HG03521 (cell line): Measurements from ENCODE around the gene MAPKAP1.
A peak's percentile ranks its signal among the peaks of the same experiment; 100 is the strongest.
"Not testable (repeated sequence)": the region's sequence is repeated elsewhere in the genome, so short reads cannot be mapped to it uniquely, and the experiment has no call there.

Experiments used
- ATAC-seq: cut with Tn5 transposase; IDR thresholded peaks from one replicate; pipeline ENCODE4 v1.9.1; 2021; ENCODE audit warnings: mild to moderate bottlenecking, moderate library complexity; ENCODE audit not compliant: unreplicated experiment

The MAPKAP1 gene

DNA sequence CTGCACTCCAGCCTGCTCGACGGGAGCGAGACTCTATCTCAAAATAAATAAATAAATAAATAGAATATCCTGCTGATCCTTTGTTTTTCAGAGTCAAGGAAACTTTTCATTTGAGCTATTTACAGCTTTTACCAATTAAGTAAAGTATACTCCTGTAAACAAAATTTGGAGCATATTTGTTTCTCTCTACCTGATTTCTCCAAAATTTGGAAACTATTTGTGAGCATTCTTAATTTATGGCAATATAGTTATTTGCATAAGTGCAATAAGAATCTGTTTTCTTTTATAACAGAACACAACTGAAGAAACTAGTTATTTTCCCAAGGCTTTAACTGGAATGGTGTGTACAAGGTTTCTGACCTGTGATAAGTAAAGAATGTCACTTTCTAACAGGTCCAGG lies 135.2 kb downstream of the MAPKAP1 start:
- ATAC-seq: not testable (repeated sequence)

DNA sequence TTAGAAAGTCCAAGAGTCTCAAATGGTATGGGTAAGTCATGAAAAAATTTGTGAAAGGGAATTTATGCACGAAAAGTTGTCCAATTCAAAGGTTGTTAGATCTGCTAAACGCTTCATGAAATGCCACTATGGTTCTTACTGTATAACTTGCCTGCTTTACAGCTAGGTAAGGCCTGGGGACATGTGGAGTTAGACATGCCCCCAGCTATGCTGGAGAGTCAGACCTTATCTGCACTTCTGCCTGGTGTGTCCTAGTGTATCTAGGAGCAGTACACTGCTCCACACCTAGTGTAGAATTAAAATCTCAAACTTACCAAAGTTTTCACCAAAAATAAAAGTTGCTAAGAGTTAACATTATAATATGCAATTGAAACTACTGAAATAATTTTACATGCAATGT lies 136.8 kb downstream of the MAPKAP1 start:
- no peak for ATAC-seq

DNA sequence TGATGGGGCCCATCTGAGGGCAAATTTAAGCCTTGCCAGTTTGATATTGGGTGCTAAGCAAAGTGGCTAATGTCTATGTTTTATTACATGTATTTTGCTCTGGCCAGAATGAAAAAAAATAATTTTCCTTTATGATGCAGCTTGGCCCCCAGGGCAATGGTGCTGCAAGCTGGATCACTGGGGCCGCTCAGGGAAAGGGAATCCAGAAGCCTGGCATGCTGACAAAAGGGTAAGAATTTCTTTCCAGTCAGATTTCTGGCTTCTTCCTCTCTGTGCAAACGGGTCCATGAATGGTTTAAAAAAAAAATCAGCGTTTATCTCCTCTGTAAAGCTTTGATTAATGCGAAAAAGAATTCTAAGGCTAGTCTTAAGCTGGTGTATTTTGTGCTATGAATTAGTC lies 138.4 kb downstream of the MAPKAP1 start:
- ATAC-seq: no peak

DNA sequence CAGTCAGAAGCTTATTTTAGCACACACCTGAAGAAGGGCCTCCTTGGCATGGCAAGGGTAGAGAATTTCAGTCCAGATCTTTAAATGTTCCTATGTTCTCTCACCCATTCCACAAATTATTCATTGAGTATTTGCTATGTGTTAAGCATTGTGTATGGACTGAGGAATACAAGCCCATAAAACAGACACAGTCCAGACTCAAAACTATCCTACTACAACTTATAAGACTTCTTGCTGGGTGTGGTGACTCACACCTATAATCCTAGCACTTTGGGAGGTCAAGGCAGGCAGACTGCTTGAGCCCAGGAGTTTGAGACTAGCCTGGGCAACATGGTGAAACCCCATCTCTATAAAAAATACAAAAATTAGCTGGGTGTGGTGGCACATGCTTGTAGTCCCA lies 141.0 kb downstream of the MAPKAP1 start:
- ATAC-seq: not testable (repeated sequence)

DNA sequence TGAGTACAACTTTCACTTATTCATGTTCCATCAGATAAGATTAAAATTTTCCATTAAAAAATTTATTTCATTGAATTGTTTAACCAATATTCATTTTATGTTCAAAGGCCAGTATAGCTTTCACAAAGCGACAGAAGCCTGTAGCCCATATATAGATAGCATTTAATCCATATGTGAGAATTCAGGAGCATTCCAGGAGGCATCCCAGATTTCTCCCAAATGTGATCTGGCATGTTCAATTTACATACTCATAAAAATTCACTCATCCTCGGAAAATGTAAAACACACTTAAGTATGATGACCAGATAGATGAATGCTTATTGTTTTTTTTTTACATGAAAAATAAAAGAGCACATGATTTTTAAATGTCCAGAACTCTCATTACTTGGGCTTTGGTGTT lies 141.9 kb downstream of the MAPKAP1 start:
- no peak for ATAC-seq

DNA sequence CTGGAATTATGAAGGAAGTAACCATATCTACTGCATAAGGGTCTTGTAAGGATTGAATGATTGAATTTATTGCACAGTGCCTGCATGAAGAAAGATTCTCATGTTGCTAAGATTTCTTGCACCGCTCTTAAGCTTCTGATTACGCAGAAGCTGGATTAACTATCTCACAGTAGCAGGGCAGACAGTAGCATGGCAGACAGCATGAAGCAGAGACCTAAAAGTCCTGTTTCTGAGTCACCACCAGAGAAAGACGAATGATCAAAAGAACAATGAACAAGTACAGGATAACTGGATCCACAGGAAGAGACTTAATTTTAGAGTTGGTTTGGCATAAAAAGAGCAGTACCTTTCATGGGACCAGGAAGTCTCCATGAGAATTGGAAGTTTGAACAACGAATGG lies 142.4 kb downstream of the MAPKAP1 start:
- no peak for ATAC-seq

DNA sequence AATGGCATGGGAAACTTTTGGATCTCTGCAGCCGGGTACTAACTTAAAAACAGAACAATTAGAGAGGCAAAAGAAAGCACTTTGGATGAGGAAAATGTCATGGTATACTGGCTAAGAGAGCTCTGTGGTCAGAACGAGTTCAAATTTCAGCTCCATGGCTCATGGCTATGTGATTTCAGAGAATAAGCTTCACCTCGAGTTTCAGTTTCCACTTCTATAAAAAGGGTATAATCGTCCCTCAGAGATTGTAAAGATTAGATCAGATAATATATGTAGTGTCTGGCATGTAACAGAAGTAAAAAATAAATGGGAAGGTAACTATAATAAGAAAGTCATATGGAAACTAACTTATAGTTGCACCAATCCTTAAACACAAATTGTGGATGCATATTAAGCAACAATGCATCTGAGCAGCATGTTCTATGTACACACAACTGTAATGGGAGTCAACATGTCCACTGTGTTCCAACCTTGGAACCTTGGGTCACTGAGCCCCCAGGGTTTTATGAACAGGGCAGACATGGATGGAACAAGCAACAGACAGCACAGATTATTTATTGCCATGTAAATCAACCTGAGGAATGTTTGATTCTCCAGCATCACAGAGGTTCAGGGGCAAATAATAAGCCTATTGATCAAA lies 145.4 kb downstream of the MAPKAP1 start:
- ATAC-seq: peak; percentile 42

DNA sequence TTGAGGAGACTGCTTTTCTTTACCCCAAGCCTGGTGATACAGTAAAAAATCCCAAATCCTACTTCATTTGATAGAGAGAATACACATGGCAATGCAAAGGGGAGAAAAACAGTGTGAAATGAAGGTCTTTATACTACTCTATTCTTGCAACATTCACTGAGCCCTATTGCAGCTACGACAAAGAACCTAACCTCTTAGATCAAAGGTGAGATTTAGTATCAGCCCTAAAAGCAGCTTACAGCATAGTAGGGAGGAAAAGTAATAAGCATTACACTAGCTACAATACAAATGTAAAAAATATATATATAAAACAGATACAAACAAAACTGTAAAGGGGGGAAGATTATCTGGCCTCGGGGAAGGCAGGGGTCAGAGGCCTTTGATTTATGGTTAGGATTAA lies 147.1 kb downstream of the MAPKAP1 start:
- ATAC-seq: no peak

DNA sequence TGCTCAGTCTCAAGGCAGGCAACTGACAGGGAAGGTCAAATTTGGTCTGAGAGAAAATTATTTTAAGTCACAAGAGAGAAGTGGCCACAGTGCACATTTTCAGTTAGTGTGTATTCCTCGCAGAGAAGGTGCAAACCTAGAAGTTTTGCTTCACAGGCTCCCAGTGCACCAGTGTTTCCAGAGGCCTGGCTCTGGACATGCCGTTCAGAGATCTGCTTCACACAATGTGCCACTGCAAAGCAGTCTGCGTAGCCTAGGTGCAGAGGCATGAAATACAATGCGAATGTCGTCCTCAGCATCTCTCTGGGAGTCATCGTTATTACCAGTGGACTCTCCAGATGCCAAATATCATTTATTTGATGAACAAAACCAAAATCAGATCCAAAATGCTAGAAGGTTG lies 147.8 kb downstream of the MAPKAP1 start:
- no peak for ATAC-seq

DNA sequence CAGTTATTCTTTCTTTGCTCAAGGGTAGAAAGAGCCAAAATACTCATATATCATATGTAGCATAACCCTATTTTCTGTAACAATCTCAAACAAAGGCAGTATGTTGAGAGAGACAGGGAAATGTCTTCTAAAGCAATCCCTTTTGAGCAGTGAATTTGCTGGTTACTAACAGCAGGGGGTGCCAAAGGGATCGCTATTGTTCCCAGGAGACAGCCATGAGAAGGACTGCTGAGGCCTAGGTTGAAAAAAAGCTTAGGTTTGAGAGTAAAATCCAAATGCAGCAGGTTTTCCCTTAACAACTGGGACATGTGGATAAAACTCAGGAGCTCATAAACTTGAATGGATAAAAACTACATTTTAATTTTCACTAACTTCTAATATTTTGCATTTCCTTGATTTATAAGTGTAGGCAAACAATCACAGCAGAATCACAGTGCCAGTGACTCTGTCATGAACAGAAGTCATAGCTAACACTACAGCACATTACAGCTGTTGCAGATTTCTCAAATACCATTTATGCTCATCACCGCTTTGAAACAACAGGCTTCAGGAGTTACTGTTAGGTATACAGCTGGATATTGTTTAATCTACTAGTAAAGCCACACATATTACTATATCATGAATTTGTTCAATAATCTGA lies 148.4 kb downstream of the MAPKAP1 start:
- ATAC-seq: no peak

DNA sequence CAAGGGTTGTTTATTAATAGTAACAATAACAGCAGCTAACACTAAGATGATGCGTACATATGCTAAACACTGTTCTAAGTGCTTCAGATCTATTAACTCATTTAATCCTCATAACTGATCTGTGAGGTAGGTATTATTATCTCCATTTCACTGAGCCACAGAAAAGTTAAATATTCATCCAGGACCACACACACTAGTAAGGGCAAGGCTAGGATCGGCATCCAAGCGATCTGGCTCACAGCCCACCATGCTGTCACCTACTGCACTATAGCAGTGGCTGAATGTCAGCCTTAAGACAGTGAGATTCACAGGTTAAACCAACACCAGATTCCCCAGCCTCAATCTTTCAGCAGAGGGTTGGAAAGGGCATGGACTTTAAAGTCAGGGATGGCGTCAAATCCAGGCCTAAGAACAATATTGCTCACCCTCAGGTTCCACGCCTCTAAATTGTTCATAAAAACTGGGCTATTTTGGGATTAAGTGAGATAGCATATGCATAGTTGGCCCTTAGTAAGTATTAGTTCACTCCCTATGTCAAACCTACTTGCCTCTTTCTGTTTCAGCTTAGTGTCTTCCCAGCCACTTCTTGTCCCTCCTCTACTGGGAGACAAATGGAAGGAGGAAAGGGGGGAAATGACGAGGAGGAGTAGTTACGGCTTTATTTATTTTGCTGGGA lies 150.8 kb downstream of the MAPKAP1 start:
- no peak for ATAC-seq

DNA sequence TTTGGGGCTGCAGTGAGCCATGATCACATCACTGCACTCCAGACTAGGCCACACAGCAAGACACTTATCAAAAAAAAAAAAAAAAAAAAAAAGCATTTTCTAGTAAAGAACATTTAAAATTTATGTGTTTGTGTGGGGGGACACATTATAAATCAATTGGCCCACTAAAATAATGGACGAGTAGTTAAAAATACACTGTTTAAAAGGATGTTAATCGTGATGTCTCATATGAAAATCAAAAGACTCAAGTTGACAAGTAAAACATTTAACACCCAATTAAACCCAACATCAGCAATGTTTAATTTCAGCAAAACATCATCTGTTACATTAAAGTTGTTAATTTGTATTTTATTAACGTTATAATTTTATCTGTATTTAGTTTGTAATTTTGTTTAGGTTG lies 152.3 kb downstream of the MAPKAP1 start:
- ATAC-seq: no peak

DNA sequence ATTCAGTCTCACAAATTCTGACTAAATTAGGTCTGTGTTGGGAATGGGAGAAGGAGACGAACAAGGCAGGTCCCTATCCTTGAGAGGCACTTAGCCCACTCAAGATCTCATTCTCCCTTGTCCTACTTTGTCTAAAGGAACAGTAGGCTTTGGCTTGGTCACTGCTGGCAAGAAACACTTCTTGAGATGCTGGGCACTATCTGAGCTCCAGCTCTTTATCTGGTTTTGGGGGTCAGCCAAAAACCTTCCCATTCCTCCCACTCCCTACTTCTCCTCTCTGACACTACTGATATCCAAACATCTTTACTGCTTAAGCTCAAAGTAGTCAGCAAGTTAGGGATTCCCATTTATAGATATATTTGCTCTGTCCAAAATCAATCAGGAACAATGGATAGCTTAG lies 155.2 kb downstream of the MAPKAP1 start:
- no peak for ATAC-seq

DNA sequence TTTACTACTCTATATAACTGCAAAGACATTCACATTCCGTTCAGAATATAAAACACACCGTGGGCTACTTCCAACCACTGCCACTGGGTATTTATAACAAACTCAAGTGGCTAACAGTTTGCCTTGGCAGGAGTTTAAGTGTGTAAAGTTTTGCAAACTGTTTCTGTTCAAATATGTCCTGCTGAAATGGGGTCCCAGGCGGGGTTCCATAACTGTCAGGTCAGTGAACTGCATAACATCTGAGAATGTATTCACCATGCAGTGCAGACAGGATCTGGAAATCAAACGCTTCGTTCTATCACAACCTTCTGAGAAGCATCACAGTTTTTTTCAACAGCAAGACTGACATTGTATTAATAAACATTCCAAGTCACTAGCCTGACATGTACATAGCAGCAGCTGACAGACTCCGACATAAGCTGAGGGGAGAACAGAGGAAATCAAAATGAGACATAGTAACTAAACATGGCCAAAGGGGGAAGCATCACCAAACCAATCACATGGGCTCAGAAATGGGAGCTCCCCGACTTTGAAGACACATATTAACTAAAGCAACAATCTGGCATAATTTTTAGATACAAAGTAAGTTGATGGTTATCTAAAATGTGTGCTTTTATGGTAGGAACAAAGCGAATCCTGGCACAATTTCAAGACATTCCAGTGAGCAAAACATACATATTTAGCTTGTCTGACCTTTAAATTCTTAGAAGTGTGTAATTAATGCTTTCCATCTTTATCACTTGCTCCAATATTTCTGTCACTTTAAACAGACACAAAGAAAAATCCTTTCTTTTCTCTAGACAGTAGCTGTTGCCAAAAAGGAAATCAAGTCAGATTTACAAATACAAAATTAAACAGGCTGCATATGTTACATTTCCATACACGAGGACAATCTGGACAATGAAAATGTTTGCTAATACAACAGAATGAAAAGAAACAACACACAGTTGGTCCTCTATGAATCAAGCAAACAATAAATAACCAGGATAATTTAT lies 156.8 kb downstream of the MAPKAP1 start:
- ATAC-seq: no peak

DNA sequence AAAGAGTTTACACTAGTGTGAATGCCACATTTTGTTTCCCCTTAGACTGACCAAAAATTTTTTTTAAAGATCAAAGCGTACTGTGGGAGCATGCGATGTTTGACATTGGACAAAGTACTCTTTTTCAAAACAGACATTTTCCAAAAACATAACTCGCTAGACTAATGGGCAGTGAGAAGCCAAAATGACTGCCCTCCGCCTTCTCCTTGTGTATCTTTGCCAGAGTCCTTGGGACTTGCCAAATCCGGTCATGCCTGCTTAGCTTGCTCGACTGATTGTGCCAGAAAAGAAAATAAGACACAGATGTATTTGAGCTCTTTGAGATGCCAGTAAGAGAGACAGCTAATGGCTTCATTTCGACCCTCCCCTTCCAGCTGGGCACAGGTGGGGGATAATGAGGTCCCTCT lies 157.5 kb downstream of the MAPKAP1 start:
- ATAC-seq: no peak

DNA sequence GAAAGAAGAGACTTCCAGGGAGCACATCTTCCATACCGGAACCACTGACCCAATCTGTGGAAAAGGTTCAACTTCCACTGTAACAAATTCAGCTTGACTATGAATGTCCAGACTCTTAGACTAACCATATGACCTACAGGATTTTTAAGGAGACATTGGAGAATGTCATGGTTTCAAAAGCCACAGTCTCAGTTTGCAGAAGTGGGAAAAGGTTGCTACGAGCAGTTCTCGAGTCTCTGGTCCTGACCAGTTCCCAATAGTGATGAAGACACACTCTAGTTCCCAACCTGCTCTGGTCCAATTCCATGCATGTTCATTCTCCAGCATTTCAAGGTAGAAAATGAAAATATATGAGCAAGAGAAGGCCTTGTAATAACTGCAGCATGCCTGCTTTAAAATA lies 158.0 kb downstream of the MAPKAP1 start:
- ATAC-seq: no peak

DNA sequence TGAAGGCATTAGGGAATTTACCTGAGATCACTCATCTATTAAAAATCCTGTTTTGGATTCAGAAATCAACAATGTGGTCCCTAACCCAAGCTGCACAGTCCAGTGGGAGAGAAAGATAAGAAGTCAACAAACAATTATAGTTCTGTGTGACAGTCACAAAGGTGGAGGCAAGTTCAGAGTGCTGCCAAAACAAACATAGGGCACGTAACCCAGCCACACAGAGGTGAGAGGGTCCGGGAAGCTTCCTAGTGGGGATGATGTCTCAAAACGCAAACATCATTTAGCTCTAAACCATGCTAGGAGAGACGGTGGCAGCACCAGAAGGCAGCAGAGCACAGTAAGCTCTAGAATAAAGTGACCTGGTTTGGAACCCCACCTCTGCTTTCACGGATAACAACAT lies 158.9 kb downstream of the MAPKAP1 start:
- ATAC-seq: no peak

DNA sequence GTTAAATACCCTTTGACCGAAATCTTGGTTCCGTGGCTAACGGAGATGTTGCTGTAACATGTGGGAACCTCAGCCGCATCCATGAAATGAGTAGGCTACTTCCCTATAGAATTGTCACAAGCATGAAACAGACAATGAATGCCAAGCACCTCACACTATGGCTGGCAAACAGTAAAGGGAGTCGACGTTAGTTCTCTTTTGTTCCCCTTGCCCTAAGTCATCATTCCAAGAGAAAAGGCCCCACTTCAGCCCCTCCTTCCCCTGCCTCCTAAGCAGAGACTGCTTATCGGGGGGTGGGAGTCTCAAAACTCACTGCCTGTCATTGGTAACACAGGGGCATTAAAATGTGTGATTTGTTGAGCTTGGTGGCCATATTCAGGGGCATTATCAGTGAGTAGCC lies 159.6 kb downstream of the MAPKAP1 start:
- no peak for ATAC-seq

DNA sequence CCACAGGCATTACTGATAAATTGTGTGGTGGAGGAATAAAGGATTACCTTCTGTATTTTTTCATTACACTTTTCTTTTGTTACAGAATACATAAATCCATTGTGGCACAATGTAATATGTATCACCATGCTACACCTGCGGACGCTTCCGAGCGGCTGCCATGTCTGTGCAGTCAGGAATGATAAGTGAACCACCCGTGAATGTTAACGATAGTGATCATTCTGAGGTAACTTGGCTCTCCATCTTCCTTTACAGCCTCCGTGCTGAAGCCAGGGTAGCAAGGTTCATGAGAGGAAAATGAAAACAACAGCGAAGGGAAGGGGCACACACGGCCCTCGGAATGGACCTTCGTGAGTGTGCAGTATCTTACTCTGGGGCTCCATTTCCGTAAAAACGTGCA lies 161.2 kb downstream of the MAPKAP1 start:
- no peak for ATAC-seq

DNA sequence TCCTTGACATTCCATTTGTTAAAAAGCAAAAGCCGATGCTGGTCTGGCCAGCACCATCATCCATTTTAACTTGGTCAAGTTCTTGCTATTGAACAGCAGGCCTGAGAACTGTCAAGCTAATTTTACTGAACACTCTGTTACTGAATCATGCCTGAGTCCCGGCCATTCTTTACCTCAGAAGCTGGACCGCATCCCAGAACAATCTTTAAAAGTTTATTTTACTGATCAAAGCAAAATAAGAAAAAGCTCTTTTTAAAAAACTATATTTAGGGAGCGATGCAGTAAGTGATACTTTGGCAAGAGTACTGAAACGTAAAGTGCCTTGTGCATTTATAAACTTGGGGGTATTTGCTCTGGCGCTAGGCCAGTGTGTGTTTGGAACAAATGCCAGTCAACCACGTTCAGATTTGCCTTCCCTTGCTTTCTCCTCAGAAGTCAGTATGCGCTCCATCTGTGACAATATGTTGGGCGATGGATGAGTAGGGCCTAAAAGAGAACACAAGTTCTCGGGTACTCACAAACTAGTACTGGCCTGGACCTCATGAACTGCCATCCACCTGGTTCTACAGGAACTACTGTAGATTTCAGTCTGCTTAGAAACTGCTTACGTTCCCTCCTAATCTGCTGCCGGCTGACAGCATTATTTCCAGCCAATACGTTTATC lies 161.9 kb downstream of the MAPKAP1 start:
- ATAC-seq: no peak

DNA sequence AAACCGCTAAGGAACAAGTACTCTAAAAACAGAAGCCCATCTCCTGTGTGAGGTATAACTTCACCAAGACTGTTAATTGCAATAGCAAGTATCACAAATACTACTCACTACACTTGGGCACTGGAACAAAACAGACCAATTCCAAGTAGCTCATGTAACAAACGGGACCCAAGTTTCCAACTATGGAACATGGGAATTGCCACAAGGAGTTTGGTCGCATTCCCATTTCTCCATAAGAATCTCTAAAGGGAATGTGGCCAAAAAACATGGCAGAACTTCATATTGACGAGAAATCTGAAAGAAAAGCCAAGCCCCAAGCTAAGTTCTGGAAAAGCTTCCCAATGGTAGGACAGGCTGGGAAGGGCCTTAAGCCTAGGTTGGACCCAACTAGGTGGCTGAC lies 162.5 kb downstream of the MAPKAP1 start:
- no peak for ATAC-seq
